ENCODE results near the gene SVIP.
A peak's percentile ranks its signal among the peaks of the same experiment; 100 is the strongest.

The SVIP gene, protein sequence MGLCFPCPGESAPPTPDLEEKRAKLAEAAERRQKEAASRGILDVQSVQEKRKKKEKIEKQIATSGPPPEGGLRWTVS

DNA sequence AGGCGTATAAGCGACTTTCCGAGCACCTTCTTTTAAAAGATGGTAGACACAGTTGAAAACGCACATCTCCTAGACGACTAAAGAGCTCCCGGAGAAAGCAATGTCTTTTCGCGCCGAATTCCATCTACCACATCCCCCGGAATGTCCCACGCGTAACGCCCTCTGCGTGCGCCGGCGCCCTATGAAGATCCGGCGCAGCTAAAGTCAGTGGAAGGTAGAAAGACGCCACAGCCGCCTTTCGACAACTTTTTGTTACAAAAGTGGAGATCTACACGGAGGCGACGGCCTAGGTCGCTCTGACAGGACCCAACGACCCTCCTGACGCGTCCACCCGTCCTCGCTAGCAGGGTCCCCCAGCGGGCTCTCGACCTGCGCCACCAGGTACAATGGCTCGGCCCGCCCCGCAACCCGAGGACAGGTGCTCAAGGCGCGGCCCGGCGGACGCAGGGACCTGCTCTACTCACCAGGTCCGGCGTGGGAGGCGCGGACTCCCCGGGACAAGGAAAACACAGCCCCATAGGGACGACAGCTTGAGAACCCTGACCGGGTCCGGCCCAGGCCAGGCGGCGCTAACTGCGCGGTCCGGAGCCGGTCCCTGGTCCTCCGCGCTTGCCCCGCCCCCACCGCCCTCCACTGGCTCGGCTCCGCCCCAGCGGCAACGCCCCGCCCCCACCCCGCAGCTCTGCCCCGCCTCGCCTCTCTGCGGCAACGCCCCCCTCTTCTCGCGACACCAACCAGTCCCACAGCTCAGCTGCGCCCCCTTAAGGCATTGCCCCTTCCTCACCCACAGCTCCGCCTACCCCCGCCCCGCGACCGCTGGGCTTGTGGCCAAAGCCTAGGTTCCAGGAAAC, at the start of gene SVIP:
Gene SVIP (minus strand): TSS at position 571 of the 851 bp plus-strand sequence. CDS start 53 bp downstream, at position 518.
- H3K36me3 Mint-ChIP-seq, result peaks cover 9% of the 10 kb centered on the region
- CTCF ChIA-PET, result interaction anchor here (0.6 to 1.9 kb wide), 9 partner anchors 9 to 204 kb away, joined by 3 to 6 read pairs (median 3); partner anchors contain the start of gene FANCF

GRCh38 chr11:22878604-22879003, 49.0 kb upstream of the SVIP start:
- no peak overlapping the region for H3K4me3 Mint-ChIP-seq

More for the DNA sequence above, at the start of gene SVIP:
- Mint-ChIP-seq H3K27ac (peak within 1 kb of the TSS; percentile 93), H3K9me3 (no peaks in the 10 kb centered on the region), H3K4me3 (peak within 1 kb of the TSS; percentile 91), H3K4me1 (peaks cover 12% of the 10 kb centered on the region), H3K27me3 (no peaks in the 10 kb centered on the region)
- DNase-seq, result peak; percentile 94

GRCh38 chr11:22878039-22878438, 48.4 kb upstream of the SVIP start:
- H3K27ac Mint-ChIP-seq, result no peak overlapping the region
- H3K9me3 Mint-ChIP-seq, result no peaks in the 10 kb centered on the region
- DNase-seq, result no peak
- H3K27me3 Mint-ChIP-seq, result no peaks in the 10 kb centered on the region
- H3K4me1 Mint-ChIP-seq, result no peaks in the 10 kb centered on the region
- CTCF ChIA-PET, result interaction anchor here (1.2 kb wide), 1 partner anchor 51 kb away, joined by 4 read pairs; no protein-coding TSS in a partner anchor
- H3K4me3 Mint-ChIP-seq, result no peak overlapping the region
- H3K36me3 Mint-ChIP-seq, result no peaks in the 10 kb centered on the region

More at GRCh38 chr11:22878604-22879003, 49.0 kb upstream of the SVIP start:
- H3K27ac Mint-ChIP-seq, result no peak overlapping the region
- no peaks in the 10 kb centered on the region for H3K36me3 Mint-ChIP-seq
- no peaks in the 10 kb centered on the region for H3K9me3 Mint-ChIP-seq
- no peaks in the 10 kb centered on the region for H3K4me1 Mint-ChIP-seq
- H3K27me3 Mint-ChIP-seq, result no peaks in the 10 kb centered on the region
- CTCF ChIA-PET, result no interaction called here
- no peak for DNase-seq

- Mint-ChIP-seq H3K27ac (no peak overlapping the region), H3K4me3 (no peak overlapping the region), H3K9me3 (no peaks in the 10 kb centered on the region), H3K36me3 (no peaks in the 10 kb centered on the region), H3K27me3 (no peaks in the 10 kb centered on the region), H3K4me1 (no peaks in the 10 kb centered on the region)
- DNase-seq, result peak; percentile 71
- CTCF ChIA-PET, result interaction anchor here (0.6 to 3.4 kb wide), 8 partner anchors 15 to 238 kb away, joined by 3 to 9 read pairs (median 3); partner anchors contain the start of gene CCDC179
Observed at GRCh38 chr11:22875869-22876473, 46.4 kb upstream of the SVIP start.

DNA sequence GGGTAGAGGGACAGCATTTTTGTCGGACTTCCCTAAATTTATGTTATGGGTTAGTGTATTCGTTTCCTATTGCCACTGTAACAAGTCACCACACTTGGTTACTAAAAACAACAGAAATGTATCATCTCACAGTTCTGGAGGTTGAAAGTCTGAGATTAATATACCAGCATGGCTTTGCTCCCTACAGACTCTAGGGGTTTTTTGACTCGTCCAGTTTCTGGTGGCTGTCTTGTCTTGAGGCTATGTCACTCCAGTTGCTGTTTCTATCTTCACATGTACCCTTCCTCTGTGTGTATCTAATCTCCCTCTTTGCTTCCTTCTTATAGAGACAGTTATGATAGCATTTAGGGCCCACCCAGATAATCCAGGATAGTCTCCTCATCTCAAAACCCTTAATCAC, 39.7 kb upstream of the SVIP start:
- DNase-seq, result no peak
- CTCF ChIA-PET, result no interaction called here
- Mint-ChIP-seq H3K27me3 (no peaks in the 10 kb centered on the region), H3K36me3 (no peaks in the 10 kb centered on the region), H3K9me3 (no peaks in the 10 kb centered on the region), H3K27ac (no peak overlapping the region), H3K4me3 (no peak overlapping the region), H3K4me1 (no peaks in the 10 kb centered on the region)

GRCh38 chr11:22860241-22860640, 30.6 kb upstream of the SVIP start, which contains the start of gene CCDC179:
Gene CCDC179, minus strand, starts transcription at chr11:22860474. Its CDS starts 53 bp downstream, at chr11:22860421.
- no peak within 1 kb of the TSS for H3K27ac Mint-ChIP-seq
- CTCF ChIA-PET, result interaction anchor here (1.9 kb wide), 1 partner anchor 16 kb away, joined by 9 read pairs; no protein-coding TSS in a partner anchor
- H3K4me1 Mint-ChIP-seq, result no peaks in the 10 kb centered on the region
- no peaks in the 10 kb centered on the region for H3K36me3 Mint-ChIP-seq
- no peak for DNase-seq
- no peaks in the 10 kb centered on the region for H3K27me3 Mint-ChIP-seq
- no peak within 1 kb of the TSS for H3K4me3 Mint-ChIP-seq
- no peaks in the 10 kb centered on the region for H3K9me3 Mint-ChIP-seq

DNA sequence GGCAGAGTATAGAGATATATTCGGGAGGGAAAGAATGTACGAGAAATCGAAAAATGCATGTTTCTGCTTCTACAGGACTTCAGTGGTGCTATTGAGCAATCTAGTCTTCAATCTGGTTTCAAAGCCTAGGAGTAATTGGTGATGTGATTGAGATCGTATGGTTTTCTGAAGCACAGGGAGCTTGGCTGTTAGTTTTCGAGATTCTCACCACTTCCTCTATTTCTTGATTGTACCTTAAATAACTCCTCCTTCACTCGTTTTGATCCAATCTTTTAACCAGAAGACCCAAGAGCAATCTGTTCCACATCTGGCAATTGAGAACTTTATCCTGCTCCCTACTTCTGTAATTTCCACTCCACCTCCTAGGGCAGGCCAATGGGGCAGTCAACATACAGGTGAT, 30.2 kb upstream of the SVIP start:
- CTCF ChIA-PET, result interaction anchor here (1.9 kb wide), 1 partner anchor 16 kb away, joined by 9 read pairs; no protein-coding TSS in a partner anchor
- DNase-seq, result no peak
- Mint-ChIP-seq H3K4me1 (no peaks in the 10 kb centered on the region), H3K36me3 (no peaks in the 10 kb centered on the region), H3K9me3 (no peaks in the 10 kb centered on the region), H3K4me3 (no peak overlapping the region), H3K27me3 (no peaks in the 10 kb centered on the region), H3K27ac (no peak overlapping the region)

DNA sequence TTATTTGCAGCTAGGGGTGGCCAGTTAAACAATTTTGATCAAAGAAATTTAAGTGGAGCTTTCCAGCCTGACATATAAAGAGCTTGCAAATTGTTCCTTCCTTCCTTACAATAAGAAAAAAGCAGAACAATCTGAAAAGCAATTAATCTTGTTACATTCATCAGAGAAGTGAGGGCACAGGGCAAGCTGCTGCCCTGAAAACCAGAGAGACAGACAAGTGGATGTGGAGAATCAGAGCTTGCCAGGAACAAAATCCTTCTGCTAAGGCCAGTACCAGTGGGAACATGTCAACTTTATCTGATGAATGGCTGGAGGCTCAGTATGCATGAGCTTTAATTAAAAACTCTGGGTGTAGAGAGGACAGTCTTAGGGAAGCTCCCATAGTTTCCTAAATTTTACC, 21.9 kb upstream of the SVIP start:
- Mint-ChIP-seq H3K4me3 (no peak overlapping the region), H3K9me3 (peaks cover 7% of the 10 kb centered on the region), H3K27me3 (no peaks in the 10 kb centered on the region), H3K36me3 (no peaks in the 10 kb centered on the region), H3K27ac (no peak overlapping the region), H3K4me1 (no peaks in the 10 kb centered on the region)
- CTCF ChIA-PET, result interaction anchor here (0.9 kb wide), 1 partner anchor 20 kb away, joined by 3 read pairs; no protein-coding TSS in a partner anchor
- DNase-seq, result no peak

DNA sequence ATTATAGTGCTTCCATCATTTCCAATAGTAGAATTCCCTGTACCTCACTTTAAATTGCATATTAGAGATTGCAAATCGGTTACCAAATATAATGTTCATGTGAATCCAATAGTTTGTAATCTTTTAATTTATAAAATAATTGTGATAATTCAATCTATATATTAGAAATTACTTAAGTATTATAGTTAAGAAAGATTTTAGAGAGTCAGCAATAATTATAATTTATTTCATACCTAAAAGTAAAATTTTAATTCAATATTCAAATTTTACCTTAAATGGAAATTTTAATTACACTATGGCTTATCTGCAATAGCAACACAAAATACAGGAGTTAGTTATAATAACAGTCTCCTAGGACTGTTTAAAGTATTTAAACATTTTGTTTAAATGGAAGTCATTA, 17.1 kb upstream of the SVIP start:
- no peak overlapping the region for H3K4me3 Mint-ChIP-seq
- no peak overlapping the region for H3K27ac Mint-ChIP-seq
- no peaks in the 10 kb centered on the region for H3K36me3 Mint-ChIP-seq
- CTCF ChIA-PET, result no interaction called here
- no peaks in the 10 kb centered on the region for H3K27me3 Mint-ChIP-seq
- no peaks in the 10 kb centered on the region for H3K9me3 Mint-ChIP-seq
- H3K4me1 Mint-ChIP-seq, result no peaks in the 10 kb centered on the region
- no peak for DNase-seq

DNA sequence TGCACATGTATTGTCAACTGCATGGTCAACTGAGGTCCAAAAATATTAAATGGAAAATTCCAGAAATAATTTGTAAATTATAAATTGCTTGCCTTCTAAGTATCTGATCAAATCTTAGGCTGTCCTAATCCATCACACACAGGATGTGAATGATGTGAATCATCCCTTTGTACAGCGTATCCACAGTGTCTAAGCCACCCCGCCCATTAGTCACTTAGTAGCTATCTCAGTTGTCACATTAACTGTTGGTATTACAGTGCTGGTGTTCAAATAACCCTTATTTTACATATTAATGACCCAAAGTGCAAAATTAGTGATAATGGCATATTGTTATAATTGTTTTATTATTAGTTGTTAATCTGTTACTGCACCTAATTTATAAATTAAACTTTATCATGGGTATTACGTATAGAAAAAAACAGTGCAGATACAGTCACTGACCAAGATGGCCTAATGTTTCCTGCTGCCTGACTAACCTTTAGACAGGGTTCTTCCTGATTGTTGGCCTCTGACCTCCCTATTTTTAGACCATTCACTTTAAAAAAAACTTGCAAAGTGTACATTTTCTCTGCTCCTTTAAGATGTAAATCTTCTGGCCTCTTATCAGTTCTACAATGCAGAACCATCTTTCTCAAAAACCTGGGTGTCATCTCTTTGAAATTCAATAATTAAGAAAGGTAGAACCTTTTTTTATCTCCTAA, 2.9 kb upstream of the SVIP start:
- CTCF ChIA-PET, result no interaction called here
- H3K4me3 Mint-ChIP-seq, result no peak overlapping the region
- H3K9me3 Mint-ChIP-seq, result no peaks in the 10 kb centered on the region
- DNase-seq, result no peak
- no peaks in the 10 kb centered on the region for H3K27me3 Mint-ChIP-seq
- H3K27ac Mint-ChIP-seq, result no peak overlapping the region
- H3K4me1 Mint-ChIP-seq, result peaks cover 12% of the 10 kb centered on the region
- H3K36me3 Mint-ChIP-seq, result no peaks in the 10 kb centered on the region

- peak overlapping the region; percentile 93 for H3K27ac Mint-ChIP-seq
- H3K4me1 Mint-ChIP-seq, result peaks cover 12% of the 10 kb centered on the region
- CTCF ChIA-PET, result interaction anchor here (0.6 to 1.9 kb wide), 8 partner anchors 9 to 204 kb away, joined by 3 to 6 read pairs (median 4); partner anchors contain the start of gene FANCF
- DNase-seq, result no peak
- no peaks in the 10 kb centered on the region for H3K27me3 Mint-ChIP-seq
- H3K9me3 Mint-ChIP-seq, result no peaks in the 10 kb centered on the region
- H3K36me3 Mint-ChIP-seq, result peaks cover 4% of the 10 kb centered on the region
- peak overlapping the region; percentile 91 for H3K4me3 Mint-ChIP-seq
Observed at GRCh38 chr11:22830082-22830414, 447 bp upstream of the SVIP start.

GRCh38 chr11:22828373-22828772, 1.2 kb downstream of the SVIP start:
- Mint-ChIP-seq H3K27ac (peak overlapping the region; percentile 93), H3K9me3 (no peaks in the 10 kb centered on the region), H3K27me3 (no peaks in the 10 kb centered on the region), H3K4me1 (peaks cover 12% of the 10 kb centered on the region), H3K36me3 (peaks cover 13% of the 10 kb centered on the region), H3K4me3 (peak overlapping the region; percentile 91)
- no peak for DNase-seq
- CTCF ChIA-PET, result interaction anchor here (0.9 to 1.9 kb wide), 2 partner anchors 14 to 41 kb away, joined by 3 to 4 read pairs; no protein-coding TSS in a partner anchor

GRCh38 chr11:22822203-22822602, 7.4 kb downstream of the SVIP start:
- Mint-ChIP-seq H3K27me3 (no peaks in the 10 kb centered on the region), H3K36me3 (peaks cover 30% of the 10 kb centered on the region), H3K4me1 (no peaks in the 10 kb centered on the region), H3K27ac (no peak overlapping the region), H3K9me3 (no peaks in the 10 kb centered on the region), H3K4me3 (no peak overlapping the region)
- no peak for DNase-seq
- CTCF ChIA-PET, result no interaction called here

DNA sequence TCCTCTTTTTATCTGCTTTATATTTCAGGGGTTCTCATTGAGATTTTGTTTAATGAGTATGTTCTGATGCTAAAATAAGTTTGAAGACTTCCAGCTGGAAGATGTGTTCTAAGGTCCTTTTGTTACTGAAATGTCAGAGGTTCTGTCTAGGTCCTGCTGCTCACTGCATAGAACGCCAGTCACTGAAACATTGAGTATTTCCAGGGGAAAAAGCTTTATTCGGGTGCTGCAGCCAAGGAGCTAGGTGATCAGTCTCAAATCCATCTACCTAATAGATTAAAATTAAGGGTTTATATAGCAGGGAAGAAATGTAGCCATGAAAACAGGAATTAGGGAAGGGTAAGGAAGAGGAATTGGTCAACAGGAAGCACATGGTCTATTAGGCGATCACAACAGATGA, 19.7 kb downstream of the SVIP start:
- Mint-ChIP-seq H3K36me3 (no peaks in the 10 kb centered on the region), H3K4me1 (no peaks in the 10 kb centered on the region)
- CTCF ChIA-PET, result no interaction called here

More for the DNA sequence above, 19.7 kb downstream of the SVIP start:
- no peak overlapping the region for H3K4me3 Mint-ChIP-seq
- no peak overlapping the region for H3K27ac Mint-ChIP-seq
- no peak for DNase-seq
- H3K9me3 Mint-ChIP-seq, result no peaks in the 10 kb centered on the region
- no peaks in the 10 kb centered on the region for H3K27me3 Mint-ChIP-seq
